ENCODE results near the gene PIGN. TPM values are rescaled to one million over a fixed set of nuclear protein-coding genes. Genes with fewer than 3 reads are reported as not detected.

PIGN gene
- total and polyA plus RNA-seq, 2 donors (not counting 1 experiment from before 2014, with no cell fraction given): 2.7 to 37.3 TPM

GRCh38 chr18:62091487-62092120, 95.3 kb downstream of the PIGN start:
- H3K79me2 ChIP-seq (ENCODE audit: control insufficient read depth, insufficient read depth, low read length): no peaks in the 10 kb centered on the region
- no peaks in the 10 kb centered on the region for H3K27me3 ChIP-seq (replicated peaks in 1 of 4; ENCODE audit: control extremely low read depth in 1 of 4, control insufficient read depth in 3 of 4, insufficient read depth in 4 of 4, low read length in 3 of 4)
- no peak overlapping the region for H2AFZ ChIP-seq (ENCODE audit: insufficient read depth, low read depth, low read length, poor library complexity, severe bottlenecking)
- H3K9ac ChIP-seq (ENCODE audit: low read length): no peak overlapping the region
- H3K4me1 ChIP-seq (ENCODE audit: control insufficient read depth in 2 of 2, insufficient read depth in 2 of 2, low read length in 2 of 2): no peaks in the 10 kb centered on the region
- intact Hi-C loops (cut with micrococcal nuclease): no loop called here
- no peaks in the 10 kb centered on the region for H3K27me3 Mint-ChIP-seq
- DNase-seq (no peak), ATAC-seq (ENCODE audit: low read depth) (no peak)
- no peak for TF ChIP-seq CTCF (IDR thresholded peaks at IDR 0.05)
- TF ChIP-seq EZH2 (IDR thresholded peaks at IDR 0.05; ENCODE audit: borderline replicate concordance, insufficient read depth, low read depth, low read length, poor library complexity, severe bottlenecking): no peak
- WGBS (ENCODE audit: insufficient coverage): 100% methylated on average over 1 of the region's 5 CpGs
- no peak overlapping the region for H3K4me3 ChIP-seq (ENCODE audit: control extremely low read depth in 1 of 5, extremely low read depth in 1 of 5, insufficient read depth in 1 of 5, low read depth in 2 of 5, low read length in 4 of 5)
- peaks cover 7 to 11% of the 10 kb centered on the region in 2 experiments for H3K36me3 ChIP-seq (replicated peaks in 1 of 2; ENCODE audit: control extremely low read depth in 1 of 2, control insufficient read depth in 1 of 2, extremely low read depth in 1 of 2, insufficient read depth in 2 of 2, low read length in 1 of 2)
- H3K27ac ChIP-seq (ENCODE audit: low read length in 2 of 2): no peak overlapping the region
- H3K4me3 Mint-ChIP-seq: no peak overlapping the region
- H3K27ac Mint-ChIP-seq: no peak overlapping the region
- no peaks in the 10 kb centered on the region for H3K9me3 ChIP-seq (ENCODE audit: control extremely low read depth in 1 of 3, control insufficient read depth in 2 of 3, insufficient read depth in 1 of 3, low read length in 2 of 3)
- H3K4me2 ChIP-seq (replicated peaks; ENCODE audit: low read depth, low read length, poor library complexity, severe bottlenecking): no peak overlapping the region
- CTCF ChIA-PET: no interaction called here
- POLR2A ChIA-PET: no interaction called here
- H3K4me1 Mint-ChIP-seq: no peaks in the 10 kb centered on the region
- H4K20me1 ChIP-seq (ENCODE audit: control insufficient read depth, insufficient read depth, low read length, poor library complexity, severe bottlenecking): no peaks in the 10 kb centered on the region
- no peaks in the 10 kb centered on the region for H3K9me3 Mint-ChIP-seq (ENCODE audit: insufficient read depth)

- CTCF ChIA-PET: no interaction called here
Observed at GRCh38 chr18:62089174-62089573, 97.7 kb downstream of the PIGN start.

More at GRCh38 chr18:62089174-62089573, 97.7 kb downstream of the PIGN start:
- Histone ChIP-seq H3K36me3 (replicated peaks in 1 of 2; ENCODE audit: control extremely low read depth in 1 of 2, control insufficient read depth in 1 of 2, extremely low read depth in 1 of 2, insufficient read depth in 2 of 2, low read length in 1 of 2) (peaks cover 7 to 18% of the 10 kb centered on the region in 2 experiments), H2AFZ (ENCODE audit: insufficient read depth, low read depth, low read length, poor library complexity, severe bottlenecking) (no peak overlapping the region), H3K4me3 (ENCODE audit: control extremely low read depth in 1 of 5, extremely low read depth in 1 of 5, insufficient read depth in 1 of 5, low read depth in 2 of 5, low read length in 4 of 5) (no peak overlapping the region), H3K9me3 (ENCODE audit: control extremely low read depth in 1 of 3, control insufficient read depth in 2 of 3, insufficient read depth in 1 of 3, low read length in 2 of 3) (no peaks in the 10 kb centered on the region), H3K4me2 (replicated peaks; ENCODE audit: low read depth, low read length, poor library complexity, severe bottlenecking) (no peak overlapping the region), H3K27ac (ENCODE audit: low read length in 2 of 2) (no peak overlapping the region), H3K27me3 (replicated peaks in 1 of 4; ENCODE audit: control extremely low read depth in 1 of 4, control insufficient read depth in 3 of 4, insufficient read depth in 4 of 4, low read length in 3 of 4) (no peaks in the 10 kb centered on the region), H3K79me2 (ENCODE audit: control insufficient read depth, insufficient read depth, low read length) (no peaks in the 10 kb centered on the region), H4K20me1 (ENCODE audit: control insufficient read depth, insufficient read depth, low read length, poor library complexity, severe bottlenecking) (no peaks in the 10 kb centered on the region), H3K9ac (ENCODE audit: low read length) (no peak overlapping the region), H3K4me1 (ENCODE audit: control insufficient read depth in 2 of 2, insufficient read depth in 2 of 2, low read length in 2 of 2) (no peaks in the 10 kb centered on the region)
- Mint-ChIP-seq H3K27me3 (no peaks in the 10 kb centered on the region), H3K4me1 (no peaks in the 10 kb centered on the region), H3K9me3 (ENCODE audit: insufficient read depth) (no peaks in the 10 kb centered on the region), H3K4me3 (no peak overlapping the region), H3K27ac (no peak overlapping the region)
- no peak for DNase-seq
- no peak for ATAC-seq (ENCODE audit: low read depth)
- TF ChIP-seq CTCF (IDR thresholded peaks at IDR 0.05) (no peak), EZH2 (IDR thresholded peaks at IDR 0.05; ENCODE audit: borderline replicate concordance, insufficient read depth, low read depth, low read length, poor library complexity, severe bottlenecking) (no peak)
- intact Hi-C loops (cut with micrococcal nuclease): no loop called here
- POLR2A ChIA-PET: no interaction called here

Data from B cell (primary cell).